ENCODE results near the gene MDC1.
"Not testable (repeated sequence)": the region's sequence is repeated elsewhere in the genome, so short reads cannot be mapped to it uniquely, and the experiment has no call there.

MDC1 gene

DNA sequence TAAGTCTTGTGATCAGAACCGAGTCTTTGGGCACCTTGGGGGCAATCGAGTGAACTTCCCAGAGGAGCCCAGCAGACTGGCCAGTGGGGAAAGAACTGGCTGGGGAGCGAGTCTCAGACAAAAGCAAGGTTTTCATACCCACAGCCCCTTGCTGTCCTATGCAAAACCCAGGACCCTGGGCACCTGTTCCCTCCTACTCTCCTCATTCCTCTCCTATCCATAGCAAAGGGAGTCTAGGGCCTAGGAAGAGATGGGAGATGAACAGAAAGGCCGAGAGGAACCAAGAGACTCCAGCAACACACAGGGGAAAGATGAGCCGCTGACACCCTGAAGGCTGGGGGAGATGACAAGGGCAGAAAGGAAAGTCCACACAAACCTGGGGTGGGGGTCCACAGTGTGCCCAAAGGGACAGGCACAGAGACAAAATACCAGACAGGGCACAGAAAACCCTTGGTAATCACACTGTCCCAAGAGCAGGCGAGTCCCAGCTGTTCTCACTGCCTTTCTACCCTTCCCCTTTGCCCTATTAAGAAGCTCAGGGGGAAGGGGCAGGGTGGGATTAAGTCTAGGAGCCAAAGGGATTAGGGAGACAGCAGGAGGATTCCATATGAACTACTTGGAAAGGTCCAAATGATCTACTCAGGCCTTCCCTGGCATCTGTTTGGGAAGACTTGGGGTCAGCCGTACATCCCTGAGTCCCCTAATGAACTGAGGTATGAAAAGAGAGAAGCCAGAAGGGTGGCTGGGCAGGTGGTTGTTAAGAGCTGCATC is 37.1 kb downstream of the MDC1 start:
- no peak for DNase-seq (ENCODE audit: low spot score)

GRCh38 chr6:30678964-30679726 is 37.9 kb downstream of the MDC1 start:
- peak; percentile 54 for DNase-seq (ENCODE audit: low spot score)

- DNase-seq (ENCODE audit: low spot score), result no peak
Measured at GRCh38 chr6:30676660-30677285, 40.3 kb downstream of the MDC1 start.

DNA sequence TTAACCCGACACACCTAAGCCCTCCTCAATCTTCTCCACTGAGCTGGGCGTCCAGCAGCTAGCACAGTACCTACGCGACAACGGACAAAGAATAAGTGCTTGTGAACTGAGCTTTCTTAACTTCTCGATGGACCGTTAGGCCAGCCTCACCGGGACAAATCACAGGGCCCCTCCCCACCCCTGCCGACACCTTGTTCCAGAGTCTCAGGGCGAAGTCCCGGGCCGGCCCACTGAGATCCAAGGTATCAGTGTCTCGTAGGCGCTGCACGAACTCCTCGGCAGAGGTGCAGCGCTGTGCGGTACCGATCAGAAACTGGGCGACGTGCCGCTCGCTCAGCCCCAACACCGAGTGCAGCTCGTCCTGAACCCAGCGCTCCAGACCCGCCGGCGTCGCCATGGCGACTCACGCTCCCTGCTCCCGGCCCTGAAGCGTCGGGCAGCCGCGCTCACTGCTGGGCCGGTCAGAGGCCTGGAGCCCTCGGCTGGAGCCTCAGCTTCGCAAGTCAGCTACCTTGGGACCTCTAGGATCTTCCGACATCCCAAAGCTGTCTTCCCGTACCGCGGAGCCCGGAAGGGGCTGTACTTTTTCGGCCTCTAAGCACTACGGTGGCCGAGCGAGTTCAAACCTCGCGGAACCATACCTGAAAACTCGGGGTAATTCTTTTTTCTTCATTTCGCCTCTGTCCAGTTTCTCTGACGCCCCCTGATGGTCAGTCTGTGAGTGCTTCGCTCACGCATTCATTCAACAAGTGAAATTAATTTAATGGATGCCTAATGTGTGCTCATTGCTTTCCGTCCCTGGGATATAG is 44.4 kb downstream of the MDC1 start, which contains the start of gene DHX16:
DHX16 (minus strand) TSS at position 562 of the 809 bp plus-strand sequence; CDS start at position 397, 165 bp downstream.
- peak; percentile 97 for DNase-seq (ENCODE audit: low spot score)

DNA sequence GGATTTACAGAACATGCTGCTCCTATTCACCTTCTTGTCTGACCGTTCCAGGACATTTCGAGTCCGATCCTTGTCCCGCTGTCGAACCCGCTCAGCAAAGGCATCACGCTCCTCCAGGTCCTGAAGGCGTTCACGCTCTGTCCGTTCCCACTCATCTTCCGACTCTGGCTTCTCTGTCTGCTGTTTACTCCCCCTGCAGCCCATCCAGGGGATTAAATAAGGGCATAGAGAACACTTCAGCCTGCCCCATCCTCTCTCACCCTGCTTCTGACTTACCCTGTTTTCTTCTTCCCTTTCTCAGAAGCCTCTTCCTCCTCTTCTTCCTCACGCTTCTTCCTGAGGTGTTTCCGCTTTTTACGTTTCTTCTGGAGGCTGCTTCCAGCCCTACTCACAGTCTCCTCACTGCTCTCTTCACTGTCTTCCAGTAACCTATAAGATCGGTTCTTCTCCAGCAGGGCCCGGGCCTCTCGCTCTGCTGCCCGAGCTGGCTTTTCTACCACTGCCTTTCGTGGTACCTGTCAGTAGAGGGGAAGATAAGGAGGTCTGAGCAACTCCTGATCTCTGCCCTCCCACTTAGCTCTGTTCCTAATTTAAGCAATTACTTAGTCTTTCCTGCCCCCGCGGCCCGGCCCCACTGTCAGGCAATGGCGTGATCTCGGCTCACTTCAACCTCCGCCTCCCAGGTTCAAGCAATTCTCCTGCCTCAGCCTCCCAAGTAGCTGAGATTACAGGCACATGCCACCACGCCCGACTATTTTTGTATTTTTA is 46.1 kb downstream of the MDC1 start:
- DNase-seq (ENCODE audit: low spot score), result peak; percentile 24

DNA sequence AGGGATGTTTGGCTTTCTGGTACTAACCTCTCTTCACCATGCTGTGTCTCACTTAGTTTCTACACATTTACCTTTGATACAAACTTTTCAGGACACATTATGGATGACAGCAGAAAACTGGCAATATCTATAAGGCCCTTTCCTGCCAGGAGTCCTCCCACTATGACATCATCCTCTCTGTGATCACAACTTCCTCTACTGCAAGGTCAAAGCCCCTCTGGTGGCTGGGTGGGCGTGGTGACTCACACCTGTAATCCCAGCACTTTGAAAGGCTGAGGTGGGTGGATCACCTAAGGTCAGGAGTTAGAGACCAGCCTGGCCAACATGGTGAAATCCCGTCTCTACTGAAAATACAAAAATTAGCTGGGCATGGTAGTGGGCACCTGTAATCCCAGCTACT is 50.8 kb downstream of the MDC1 start:
- DNase-seq (ENCODE audit: low spot score), result peak; percentile 42

GRCh38 chr6:30664994-30665767 is 51.9 kb downstream of the MDC1 start:
- DNase-seq (ENCODE audit: low spot score), result no peak

DNA sequence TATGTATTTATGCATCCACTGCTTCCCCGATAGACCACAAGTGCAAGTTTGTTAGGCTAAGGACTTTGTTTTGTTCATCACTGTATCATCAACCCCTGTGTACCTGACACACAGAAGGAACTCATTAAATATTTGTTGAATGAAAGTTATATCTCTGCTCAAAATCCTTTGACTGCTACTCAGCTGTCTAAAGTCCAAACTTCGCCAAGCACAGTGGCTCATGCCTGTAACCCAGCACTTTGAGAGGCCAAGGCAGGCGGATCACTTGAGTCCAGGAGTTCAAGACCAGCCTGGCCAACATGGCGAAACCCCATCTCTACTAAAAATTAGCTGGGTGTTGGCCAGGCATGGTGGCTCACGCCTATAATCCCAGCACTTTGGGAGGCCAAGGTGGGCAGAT is 59.2 kb downstream of the MDC1 start:
- DNase-seq (ENCODE audit: low spot score), result not testable (repeated sequence)

DNA sequence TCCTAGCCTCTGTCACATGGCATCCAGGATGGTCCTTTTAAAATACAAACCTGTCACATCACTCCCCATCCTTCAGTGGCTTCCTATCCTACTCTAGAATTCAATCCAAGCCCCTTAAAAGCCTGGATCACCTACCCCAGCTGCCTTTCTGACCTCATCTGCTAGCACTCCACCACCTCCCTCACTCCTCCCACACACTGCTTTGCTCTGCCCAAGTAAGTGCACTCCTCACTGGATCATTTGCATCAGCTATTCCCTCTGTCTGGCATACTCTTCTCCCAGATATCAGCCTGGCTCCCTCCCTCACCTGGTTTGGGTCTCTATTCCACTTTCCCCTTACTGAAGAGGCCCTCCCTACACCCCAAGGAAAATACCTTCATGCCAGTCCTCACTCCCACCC is 59.6 kb downstream of the MDC1 start:
- DNase-seq (ENCODE audit: low spot score), result no peak

DNA sequence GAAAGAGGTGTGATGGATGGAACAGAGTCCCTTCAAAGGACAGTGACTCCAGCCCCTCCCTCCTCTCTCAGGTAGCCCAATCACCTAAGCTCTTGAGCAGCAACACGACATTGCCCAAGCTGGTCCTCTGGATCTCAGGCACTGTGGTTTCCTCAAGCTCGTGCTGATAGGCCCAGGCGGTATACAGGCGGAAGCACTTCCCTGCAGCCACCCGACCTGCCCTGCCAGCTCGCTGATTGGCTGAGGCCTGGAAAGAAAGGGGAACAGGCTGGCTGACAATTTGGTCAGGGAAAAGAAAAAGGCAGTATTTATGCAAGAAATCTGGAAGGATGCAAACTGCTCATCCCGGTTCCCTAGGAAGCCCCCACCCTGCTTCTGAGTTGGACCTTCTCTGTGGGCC is 60.6 kb downstream of the MDC1 start:
- no peak for DNase-seq (ENCODE audit: low spot score)

DNA sequence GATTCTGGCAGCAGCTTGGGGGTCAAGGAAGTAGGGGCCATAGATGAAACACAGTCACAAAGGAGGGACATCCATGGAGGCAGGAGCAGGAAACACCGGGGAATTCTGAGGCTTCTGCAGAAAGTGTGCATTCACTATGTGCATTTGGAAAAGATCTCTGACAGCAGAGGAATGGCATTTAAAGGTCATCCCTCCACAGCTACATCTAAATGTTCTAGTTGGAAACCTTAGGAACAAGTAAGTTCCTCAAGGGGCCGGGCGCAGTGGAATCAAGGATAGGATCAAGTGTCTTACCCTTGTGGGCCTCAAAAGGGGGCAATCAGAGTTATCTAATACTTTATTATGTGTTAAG is 61.4 kb downstream of the MDC1 start:
- no peak for DNase-seq (ENCODE audit: low spot score)

- no peak for DNase-seq (ENCODE audit: low spot score)
Measured at GRCh38 chr6:30654798-30655742, 62.0 kb downstream of the MDC1 start.

- DNase-seq (ENCODE audit: low spot score), result no peak
Measured at GRCh38 chr6:30651143-30651542, 65.9 kb downstream of the MDC1 start.

All from RKO (cell line).